Pancreas (tissue), 10 donors: ENCODE results near the gene UBL4A. TPM values are rescaled to one million over a fixed set of nuclear protein-coding genes. Genes with fewer than 3 reads are reported as not detected.

ENCODE experiments used
- ATAC-seq, 4 donors: fragments of 200-7000 bp; cut with Tn5 transposase; one replicate each; pipeline versions ENCODE4 v1.8.0 to v1.9.1; 2020; ENCODE audit warnings: mild to moderate bottlenecking in 4 of 4, moderate library complexity in 4 of 4
- DNase-seq, 6 donors: peaks; one replicate each; pipeline ENCODE4 v3.0.0-alpha.2; 2020
- FAIRE-seq: peaks from 2 replicates; lab custom pipeline; 2012; peaks lifted over from hg19 to GRCh38; lab: Jason Lieb, UNC
- H3K27ac ChIP-seq, 4 donors: fragments of 200-600 bp; sonication (generic); 1 replicate in 3 of 4; 2 replicates in 1 of 4; pipeline versions ENCODE4 v1.5.0 to v1.8.0; 2020
- H3K27me3 ChIP-seq, 4 donors: fragments of 200-600 bp; one replicate each; pipeline ENCODE4 v1.8.0; 2021
- H3K36me3 ChIP-seq, 3 donors: fragments of 200-600 bp; sonication (generic) in 1 of 3; one replicate each; pipeline versions ENCODE4 v1.5.0 to v1.8.0; 2020 to 2021
- H3K4me1 ChIP-seq, 3 donors: fragments of 200-600 bp; one replicate each; pipeline ENCODE4 v1.8.0; 2021
- H3K4me3 ChIP-seq, 4 donors: fragments of 200-600 bp; sonication (generic) in 2 of 4; one replicate each; pipeline versions ENCODE4 v1.5.0 to v1.8.0; 2020 to 2021
- H3K9me3 ChIP-seq, 4 donors: fragments of 200-600 bp; one replicate each; pipeline ENCODE4 v1.8.0; 2021
- CTCF ChIP-seq, 4 donors: fragments of 200-600 bp; sonication (generic) in 3 of 4; IDR thresholded peaks; one replicate each; pipeline versions ENCODE4 v1.5.0 to v1.8.0; 2021; ENCODE audit warnings: antibody characterized with exemption in 4 of 4
- WGBS, 2 donors: extraction: QIAGEN DNeasy Blood & Tissue Kit; methylation state at CpG; one replicate each; pipeline ENCODE4 v1.1.7; 2013; 5-methylcytosine and 5-hydroxymethylcytosine counted together
- intact Hi-C, 3 donors: fragments of 100-400 bp; cut with DNase I; formaldehyde crosslinking; loops; one replicate each; pipeline versions ENCODE4 v1.11.1 to v1.14.2; 2022
- polyA plus RNA-seq, 2 donors: library from polyadenylated mRNA; stranded (reverse); fragments of 200-250 nt; gene quantifications; one replicate each; pipeline ENCODE4 v1.2.3, GENCODE V29; 2013
- total RNA-seq, 6 donors: library from RNA; stranded (reverse); fragmentation: NEBNext Ultra II Directional in 4 of 6; extraction: Animal tissue kit (Norgen Biotek cat#: 25700) in 4 of 6; gene quantifications; one replicate each; pipeline versions ENCODE4 v1.2.1 to v1.2.4, GENCODE V29; 2021 to 2023
- donor health status: healthy with polysubstance abuse.
- donor health status: DM: no; HTN: no; CAD: no; lungs with moderate emphysema.
- donor health status: DM: no; HTN: no; CAD: no.
- donor health status: control.
- donor health status: control.
- donor health status: Bipolar disorder and iron deficiency.
- donor health status: DM: yes; HTN: yes; CAD: no.
- donor health status: DM: no; HTN: no; CAD: no.
- donor health status: DM: no; HTN: no; CAD: no.
- donor health status: DM: yes; HTN: yes; CAD: no.

UBL4A gene
- total and polyA plus RNA-seq, 8 donors: 13.6 to 32.2 (median 20.9) TPM

DNA sequence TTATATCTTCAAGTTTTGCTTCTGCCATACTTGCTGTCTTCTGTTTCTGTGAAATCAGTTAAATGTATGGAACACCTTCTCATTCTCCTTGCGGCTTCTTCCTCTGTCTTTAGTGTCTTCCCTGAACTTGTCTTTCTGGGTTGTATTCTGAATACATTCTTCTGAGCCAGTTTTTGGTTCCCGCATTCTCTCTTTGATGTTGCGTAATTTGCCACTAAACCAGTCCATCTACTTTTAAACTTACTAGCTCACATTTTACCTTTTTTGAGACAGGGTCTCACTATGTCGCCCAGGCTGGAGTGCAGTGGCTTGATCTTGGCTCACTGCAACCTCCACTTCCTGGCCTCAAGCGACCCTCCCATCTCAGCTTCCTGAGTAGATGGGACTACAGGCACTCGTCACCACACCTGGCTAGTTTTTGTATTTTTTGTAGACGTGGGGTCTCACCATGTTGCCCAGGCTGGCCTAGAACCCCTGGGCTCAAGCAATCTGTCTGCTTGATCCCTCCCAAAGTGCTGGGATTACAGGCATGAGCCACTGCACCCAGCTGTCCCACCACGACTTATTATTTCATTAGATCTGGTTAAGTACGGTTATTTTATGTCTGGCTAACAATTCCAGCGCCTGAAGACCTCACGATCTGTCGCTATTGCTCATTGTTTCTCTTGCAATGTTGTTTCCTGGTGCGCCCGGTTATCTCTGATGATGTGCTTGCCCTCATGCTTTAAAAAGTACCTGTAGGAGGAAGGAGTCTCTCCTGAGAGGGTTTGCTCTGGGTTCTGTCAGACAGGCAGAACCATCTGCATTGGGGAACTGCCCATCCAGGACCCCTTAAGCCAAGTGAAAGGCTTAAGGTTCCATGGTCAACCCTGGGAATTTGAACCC is 39.4 kb upstream of the UBL4A start:
- no peak for FAIRE-seq
- no peak for TF ChIP-seq CTCF (IDR thresholded peaks at IDR 0.05)
- no peak for ATAC-seq
- Histone ChIP-seq H3K36me3 (no peaks in the 10 kb centered on the region), H3K4me1 (peaks cover 0 to 2% (median 0%) of the 10 kb centered on the region in 3 donors), H3K27me3 (no peaks in the 10 kb centered on the region), H3K27ac (no peak overlapping the region), H3K4me3 (no peak overlapping the region), H3K9me3 (no peaks in the 10 kb centered on the region)
- 80 to 82% methylated on average over 14 of the region's 14 CpGs for WGBS, 2 donors
- no peak for DNase-seq
- intact Hi-C loops: no loop called here

GRCh38 chrX:154519389-154519788 is 33.0 kb upstream of the UBL4A start:
- no peaks in the 10 kb centered on the region for H3K27me3 ChIP-seq
- intact Hi-C loops: no loop called here
- no peak overlapping the region for H3K27ac ChIP-seq
- no peak for TF ChIP-seq CTCF (IDR thresholded peaks at IDR 0.05)
- H3K9me3 ChIP-seq: no peaks in the 10 kb centered on the region
- H3K4me1 ChIP-seq: no peaks in the 10 kb centered on the region
- DNase-seq: no peak
- H3K36me3 ChIP-seq: no peaks in the 10 kb centered on the region
- 89 to 94% methylated on average over 8 of the region's 8 CpGs for WGBS, 2 donors
- no peak for ATAC-seq
- FAIRE-seq: no peak
- H3K4me3 ChIP-seq: no peak overlapping the region

GRCh38 chrX:154517101-154517781 is 30.8 kb upstream of the UBL4A start:
- WGBS, 2 donors: 26 to 44% methylated on average over 25 of the region's 25 CpGs
- ATAC-seq (peak in 2 of 4 donors; percentile 7 to 8), DNase-seq (peak in 3 of 6 donors; percentile 23 to 74 (median 34)), FAIRE-seq (no peak)
- intact Hi-C loops: no loop called here
- Histone ChIP-seq H3K36me3 (no peaks in the 10 kb centered on the region), H3K27ac (peak overlapping the region; percentile 70 to 87 (median 81)), H3K4me1 (no peaks in the 10 kb centered on the region), H3K4me3 (peak overlapping the region in 2 of 4 donors; percentile 22 to 67), H3K27me3 (no peaks in the 10 kb centered on the region), H3K9me3 (no peaks in the 10 kb centered on the region)
- no peak for TF ChIP-seq CTCF (IDR thresholded peaks at IDR 0.05)

DNA sequence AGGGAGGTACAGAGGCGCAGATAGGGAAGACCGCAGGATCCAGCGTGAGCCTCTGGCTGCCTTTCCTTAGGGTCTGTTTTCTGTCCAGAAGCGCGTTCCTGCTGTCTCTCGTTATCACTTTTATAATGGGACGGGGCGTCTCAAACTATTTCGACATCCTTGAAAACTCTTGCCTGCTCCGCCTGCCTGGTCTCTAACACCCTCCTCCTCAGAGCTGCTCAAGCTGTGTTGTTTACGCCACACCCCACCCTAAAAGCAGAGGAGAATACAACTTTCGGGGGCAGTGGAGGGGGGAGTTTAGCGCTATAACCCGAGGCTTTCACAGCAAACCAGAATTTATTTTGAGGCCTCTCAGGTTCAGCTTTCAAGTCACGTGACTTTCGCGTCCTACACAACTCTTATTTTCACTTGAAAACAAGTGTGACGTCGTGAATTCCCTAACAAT is 30.3 kb upstream of the UBL4A start:
- no peak for FAIRE-seq
- Histone ChIP-seq H3K27ac (peak overlapping the region; percentile 70 to 87 (median 81)), H3K4me1 (no peaks in the 10 kb centered on the region), H3K36me3 (no peaks in the 10 kb centered on the region), H3K27me3 (no peaks in the 10 kb centered on the region), H3K9me3 (no peaks in the 10 kb centered on the region), H3K4me3 (peak overlapping the region in 2 of 4 donors; percentile 22 to 67)
- DNase-seq: peak in 2 of 6 donors; percentile 28 to 37
- intact Hi-C loops: no loop called here
- WGBS, 2 donors: 4 to 37% methylated on average over 19 of the region's 19 CpGs
- peak; percentile 3 to 12 (median 8) for ATAC-seq
- TF ChIP-seq CTCF (IDR thresholded peaks at IDR 0.05): no peak
